OCI-LY3 (cell line): ENCODE measurements around the gene C16orf82.

ENCODE experiments used
- H2AFZ ChIP-seq: fragments of 200-600, 300-600 bp; shearing (Covaris generic); 2 replicates; pipeline ENCODE4 v1.6.0; 2014; ENCODE audit warnings: antibody characterized with exemption, low read depth, low read length
- H3K27ac ChIP-seq: fragments of 200-600, 300-600 bp; sonication (generic); 2 replicates; pipeline ENCODE4 v1.5.1; 2014; ENCODE audit warnings: mild to moderate bottlenecking, low read length, moderate library complexity, mixed read lengths
- H3K27me3 ChIP-seq: fragments of 200-600, 300-600 bp; sonication (generic); 2 replicates; pipeline ENCODE4 v1.6.1; 2014; ENCODE audit warnings: low read depth, low read length, mixed read lengths
- H3K36me3 ChIP-seq: fragments of 200-600, 300-600 bp; sonication (generic); replicated peaks from 2 replicates; pipeline ENCODE3; 2014; ENCODE audit warnings: low read depth, low read length, mixed read lengths
- H3K4me1 ChIP-seq: fragments of 300-600, 200-600 bp; sonication (generic); 2 replicates; pipeline ENCODE4 v1.6.1; 2014; ENCODE audit warnings: low read length, mixed read lengths
- H3K4me2 ChIP-seq: fragments of 200-600, 300-600 bp; sonication (generic); 2 replicates; pipeline ENCODE4 v1.6.1; 2014; ENCODE audit warnings: low read length, mixed read lengths
- H3K4me3 ChIP-seq: fragments of 300-600, 200-600 bp; sonication (generic); 2 replicates; pipeline ENCODE4 v1.5.1; 2014; ENCODE audit warnings: antibody characterized with exemption, mild to moderate bottlenecking, low read length, moderate library complexity
- H3K79me2 ChIP-seq: fragments of 300-600, 200-600 bp; shearing (Covaris generic); 2 replicates; pipeline ENCODE4 v1.6.1; 2014; ENCODE audit warnings: mild to moderate bottlenecking, low read length, mixed read lengths
- H3K9ac ChIP-seq: fragments of 300-600, 200-600 bp; shearing (Covaris generic); 2 replicates; pipeline ENCODE4 v1.6.0; 2014; ENCODE audit warnings: mild to moderate bottlenecking, low read length, moderate library complexity
- H3K9me3 ChIP-seq: fragments of 200-600, 300-600 bp; shearing (Covaris generic); 2 replicates; pipeline ENCODE4 v1.6.1; 2014; ENCODE audit warnings: low read length, mixed read lengths; ENCODE audit not compliant: insufficient read depth
- H4K20me1 ChIP-seq: fragments of 200-600, 300-600 bp; sonication (generic); 2 replicates; pipeline ENCODE4 v1.6.1; 2016; ENCODE audit warnings: low read length, mixed read lengths; ENCODE audit not compliant: insufficient read depth
- CTCF ChIP-seq: fragments of 200-600, 300-600 bp; sonication (generic); IDR thresholded peaks from 2 replicates; pipeline ENCODE4 v1.5.1; 2014; ENCODE audit warnings: antibody characterized with exemption, low read length, low read depth
- EZH2phosphoT487 ChIP-seq: fragments of 200-600 bp; shearing (Covaris generic); IDR thresholded peaks from 2 replicates; pipeline ENCODE4 v1.6.1; 2018; ENCODE audit warnings: antibody characterized with exemption, mixed run types, low read depth

C16orf82 gene

GRCh38 chr16:27096375-27096774, 29.6 kb downstream of the C16orf82 start:
- TF ChIP-seq CTCF (no peak), EZH2phosphoT487 (no peak)
- no peaks in the 10 kb centered on the region for H3K79me2 ChIP-seq
- no peaks in the 10 kb centered on the region for H3K36me3 ChIP-seq
- H3K9me3 ChIP-seq: no peaks in the 10 kb centered on the region
- no peak overlapping the region for H2AFZ ChIP-seq
- no peak overlapping the region for H3K4me2 ChIP-seq
- H4K20me1 ChIP-seq: no peaks in the 10 kb centered on the region
- no peak overlapping the region for H3K9ac ChIP-seq
- no peak overlapping the region for H3K4me3 ChIP-seq
- H3K27me3 ChIP-seq: peaks cover 14% of the 10 kb centered on the region
- H3K4me1 ChIP-seq: no peaks in the 10 kb centered on the region
- H3K27ac ChIP-seq: no peak overlapping the region

- no peaks in the 10 kb centered on the region for H4K20me1 ChIP-seq
- H3K27me3 ChIP-seq: peaks cover 8% of the 10 kb centered on the region
- no peak overlapping the region for H3K4me3 ChIP-seq
- no peaks in the 10 kb centered on the region for H3K9me3 ChIP-seq
- TF ChIP-seq CTCF (no peak), EZH2phosphoT487 (no peak)
- no peaks in the 10 kb centered on the region for H3K4me1 ChIP-seq
- H2AFZ ChIP-seq: no peak overlapping the region
- no peaks in the 10 kb centered on the region for H3K36me3 ChIP-seq
- no peaks in the 10 kb centered on the region for H3K79me2 ChIP-seq
- H3K9ac ChIP-seq: no peak overlapping the region
- H3K4me2 ChIP-seq: no peak overlapping the region
- H3K27ac ChIP-seq: no peak overlapping the region
These were observed 31.1 kb downstream of the C16orf82 start for GRCh38 chr16:27097800-27098230.

- H3K27me3 ChIP-seq: peaks cover 8% of the 10 kb centered on the region
- H3K9me3 ChIP-seq: no peaks in the 10 kb centered on the region
- no peaks in the 10 kb centered on the region for H3K4me1 ChIP-seq
- no peaks in the 10 kb centered on the region for H4K20me1 ChIP-seq
- no peak overlapping the region for H3K9ac ChIP-seq
- no peak overlapping the region for H3K4me2 ChIP-seq
- no peaks in the 10 kb centered on the region for H3K36me3 ChIP-seq
- TF ChIP-seq CTCF (no peak), EZH2phosphoT487 (no peak)
- no peak overlapping the region for H3K27ac ChIP-seq
- H2AFZ ChIP-seq: no peak overlapping the region
- no peak overlapping the region for H3K4me3 ChIP-seq
- H3K79me2 ChIP-seq: no peaks in the 10 kb centered on the region
These were observed 31.8 kb downstream of the C16orf82 start for GRCh38 chr16:27098366-27099049.

- H3K4me2 ChIP-seq: no peak overlapping the region
- H3K27ac ChIP-seq: no peak overlapping the region
- H3K79me2 ChIP-seq: no peaks in the 10 kb centered on the region
- no peak for TF ChIP-seq CTCF
- TF ChIP-seq EZH2phosphoT487: no peak
- H3K27me3 ChIP-seq: no peaks in the 10 kb centered on the region
- H3K4me3 ChIP-seq: no peak overlapping the region
- H4K20me1 ChIP-seq: no peaks in the 10 kb centered on the region
- H3K9me3 ChIP-seq: no peaks in the 10 kb centered on the region
- no peak overlapping the region for H2AFZ ChIP-seq
- no peaks in the 10 kb centered on the region for H3K4me1 ChIP-seq
- no peaks in the 10 kb centered on the region for H3K36me3 ChIP-seq
- H3K9ac ChIP-seq: no peak overlapping the region
These were observed 36.2 kb downstream of the C16orf82 start for GRCh38 chr16:27102701-27103575.
